Stimulated activated naive CD4-positive, alpha-beta T cell (primary cell): ENCODE measurements around the gene TDP2.

Source experiments
- DNase-seq, 6 experiments: peaks; one replicate each; lab custom pipeline; 2025; lab: John Stamatoyannopoulos, UW

Gene TDP2, protein sequence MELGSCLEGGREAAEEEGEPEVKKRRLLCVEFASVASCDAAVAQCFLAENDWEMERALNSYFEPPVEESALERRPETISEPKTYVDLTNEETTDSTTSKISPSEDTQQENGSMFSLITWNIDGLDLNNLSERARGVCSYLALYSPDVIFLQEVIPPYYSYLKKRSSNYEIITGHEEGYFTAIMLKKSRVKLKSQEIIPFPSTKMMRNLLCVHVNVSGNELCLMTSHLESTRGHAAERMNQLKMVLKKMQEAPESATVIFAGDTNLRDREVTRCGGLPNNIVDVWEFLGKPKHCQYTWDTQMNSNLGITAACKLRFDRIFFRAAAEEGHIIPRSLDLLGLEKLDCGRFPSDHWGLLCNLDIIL

DNA sequence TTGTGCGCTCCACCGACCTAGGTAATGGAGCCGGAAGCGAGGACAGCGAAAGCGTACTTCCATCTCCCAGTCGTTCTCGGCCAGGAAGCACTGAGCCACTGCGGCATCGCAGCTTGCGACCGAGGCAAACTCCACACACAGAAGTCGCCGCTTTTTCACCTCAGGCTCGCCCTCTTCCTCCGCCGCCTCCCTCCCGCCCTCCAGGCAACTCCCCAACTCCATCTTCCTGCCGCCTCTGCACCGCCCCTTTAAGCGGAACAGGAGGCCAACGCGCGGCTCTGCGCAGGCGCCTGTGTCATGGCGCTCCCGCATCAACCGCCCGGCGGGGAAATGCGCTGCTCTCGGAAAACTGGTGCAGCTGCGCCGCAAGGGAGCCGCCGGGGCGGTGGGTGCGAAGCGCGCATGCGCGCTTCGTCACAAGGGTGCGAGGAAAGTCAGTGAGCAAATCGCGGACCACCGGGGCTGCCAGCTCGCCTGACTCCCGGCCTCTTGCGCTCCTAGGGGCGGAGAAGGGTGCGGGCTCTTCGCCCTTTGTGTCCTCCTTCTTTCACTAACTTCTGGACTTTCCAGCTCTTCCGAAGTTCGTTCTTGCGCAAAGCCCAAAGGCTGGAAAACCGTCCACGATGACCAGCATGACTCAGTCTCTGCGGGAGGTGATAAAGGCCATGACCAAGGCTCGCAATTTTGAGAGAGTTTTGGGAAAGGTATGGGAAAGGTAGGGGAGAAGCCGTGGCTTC, at the start of gene TDP2, which contains the start of gene ACOT13:
Gene TDP2, minus strand, starts transcription at position 259 of the 737 bp plus-strand sequence. Its CDS starts 37 bp downstream, at position 222.
Gene ACOT13, plus strand, starts transcription at position 437 of the 737 bp plus-strand sequence. Its CDS starts 187 bp downstream, at position 624.
- peak; percentile 91 to 97 (median 96) for DNase-seq

DNA sequence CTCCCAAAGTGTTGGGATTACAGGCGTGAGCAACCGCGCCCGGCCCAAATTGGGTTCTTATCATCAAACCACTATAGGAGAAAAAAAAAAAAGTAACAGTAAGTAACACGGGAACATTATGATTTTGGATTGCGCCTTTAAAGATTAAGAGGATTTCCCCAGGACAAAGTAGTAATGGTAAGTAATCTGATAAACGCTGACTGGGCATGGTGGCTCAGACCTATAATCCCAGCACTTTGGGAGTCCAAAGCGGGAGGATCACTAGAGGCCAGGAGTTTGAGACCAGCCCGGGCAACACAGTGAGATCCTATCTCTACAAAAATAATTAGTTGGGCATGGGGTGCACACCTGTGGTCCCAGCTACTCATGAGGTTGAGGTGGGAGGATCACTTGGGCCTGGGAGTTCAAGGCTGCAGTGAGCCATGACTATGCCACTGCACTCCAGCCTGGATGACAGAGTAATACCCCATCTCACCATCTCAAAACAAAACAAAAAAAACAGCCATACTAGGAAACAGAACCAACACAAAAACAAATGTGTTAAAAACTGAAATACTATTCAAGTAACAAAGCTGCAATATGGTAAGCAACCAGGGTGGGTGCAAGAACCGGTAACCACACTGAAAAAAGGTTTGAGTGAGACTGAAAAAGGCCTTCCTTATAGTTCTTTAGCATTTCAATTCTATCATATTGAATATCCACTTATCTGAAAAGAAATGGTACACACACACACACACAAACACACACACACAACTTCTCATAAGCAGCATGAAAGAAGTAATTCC, 44.0 kb upstream of the TDP2 start:
- DNase-seq, result no peak

DNA sequence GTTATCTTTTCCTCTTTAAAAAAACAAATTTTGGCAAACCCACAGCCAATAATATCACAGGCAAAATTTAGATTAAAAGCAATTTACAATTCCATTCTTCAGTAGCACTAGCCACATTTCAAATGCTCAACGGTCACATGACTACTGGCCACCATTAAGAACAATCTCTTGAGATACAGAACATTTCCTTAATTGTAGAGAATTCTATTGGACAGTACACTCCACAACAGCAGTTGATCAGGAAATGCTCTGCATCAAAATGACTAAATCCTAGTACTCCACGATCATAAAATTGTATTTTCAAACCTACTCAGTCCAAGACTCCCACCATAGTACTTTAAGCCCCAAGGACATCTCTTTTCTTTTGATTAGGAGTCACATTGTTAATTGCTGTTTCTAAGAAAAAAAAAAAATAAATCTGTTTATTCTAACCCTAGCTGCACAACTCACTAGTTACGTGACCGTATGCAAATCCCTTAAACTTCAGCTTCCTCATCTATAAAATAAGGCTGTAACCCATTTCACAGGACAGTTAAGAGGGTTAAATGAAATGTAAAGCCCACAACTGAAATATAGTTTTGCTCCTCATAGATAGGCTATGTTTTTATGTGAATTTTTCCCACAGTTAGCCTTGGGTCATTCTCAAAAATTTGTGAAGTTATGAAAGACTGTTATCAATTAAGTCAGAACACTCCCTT, 42.5 kb upstream of the TDP2 start:
- DNase-seq, result no peak

DNA sequence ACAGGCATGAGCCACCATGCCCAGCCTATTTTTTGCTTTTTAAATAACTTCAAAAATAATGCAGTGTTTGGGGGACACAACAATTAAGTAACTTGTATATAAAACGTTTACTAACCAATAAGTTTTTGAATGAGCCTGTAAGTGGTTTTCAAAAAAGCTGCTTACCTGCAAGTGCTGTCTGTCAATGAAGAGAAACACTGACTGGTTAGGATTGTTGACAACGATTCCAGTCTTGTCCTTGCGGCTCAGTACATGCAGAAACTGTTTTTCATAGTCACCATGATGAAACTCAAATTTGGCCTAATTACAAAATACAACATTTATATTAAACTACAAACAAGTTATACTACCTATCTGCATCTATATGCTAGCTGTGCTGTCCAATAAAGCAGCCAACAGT, 41.9 kb upstream of the TDP2 start:
- DNase-seq, result no peak

DNA sequence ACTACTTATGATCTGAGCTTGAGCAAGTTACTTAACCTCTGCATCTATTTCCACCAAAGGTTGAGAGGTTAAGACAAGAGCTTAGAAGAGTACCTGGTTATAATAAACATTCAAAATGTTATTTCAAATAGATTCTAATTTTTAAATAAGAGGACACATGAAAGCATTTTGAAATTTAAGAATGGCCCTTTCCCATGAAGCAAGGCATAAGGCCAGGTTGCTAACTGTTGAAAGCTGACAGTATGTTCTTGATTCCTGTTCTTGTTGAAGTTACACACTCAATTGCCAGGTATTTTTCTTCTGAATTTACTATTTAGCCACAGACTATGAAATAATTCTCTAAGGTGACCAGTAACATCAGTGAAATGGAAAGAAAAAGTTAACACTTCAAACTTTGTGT, 37.8 kb upstream of the TDP2 start:
- DNase-seq, result no peak

DNA sequence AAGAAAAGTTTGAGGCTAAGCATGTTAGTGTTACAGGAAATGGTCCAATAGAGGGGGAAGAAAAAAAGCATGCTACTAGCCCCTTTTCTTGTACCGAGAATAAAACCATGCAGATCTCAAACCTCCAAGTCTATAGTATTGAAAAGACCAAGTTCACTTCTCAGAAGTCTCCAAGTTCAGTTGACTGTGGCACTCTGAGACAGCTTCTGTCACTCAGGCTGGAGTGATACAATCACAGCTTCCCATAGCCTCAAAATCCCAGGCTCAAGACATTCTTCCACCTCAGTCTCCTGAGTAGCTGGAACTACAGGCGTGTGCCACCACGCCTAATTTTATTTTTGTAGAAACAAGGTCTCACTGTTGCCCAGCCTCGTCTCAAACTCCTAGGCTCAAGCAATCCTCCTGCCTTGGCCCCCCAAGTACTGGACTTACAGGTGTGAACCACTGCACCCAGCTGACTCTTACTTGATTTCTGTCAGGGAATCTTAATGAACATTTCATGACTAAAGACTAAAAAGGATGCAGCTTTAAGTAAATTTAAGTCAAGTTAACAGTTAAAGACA, 36.1 kb upstream of the TDP2 start:
- DNase-seq, result no peak

DNA sequence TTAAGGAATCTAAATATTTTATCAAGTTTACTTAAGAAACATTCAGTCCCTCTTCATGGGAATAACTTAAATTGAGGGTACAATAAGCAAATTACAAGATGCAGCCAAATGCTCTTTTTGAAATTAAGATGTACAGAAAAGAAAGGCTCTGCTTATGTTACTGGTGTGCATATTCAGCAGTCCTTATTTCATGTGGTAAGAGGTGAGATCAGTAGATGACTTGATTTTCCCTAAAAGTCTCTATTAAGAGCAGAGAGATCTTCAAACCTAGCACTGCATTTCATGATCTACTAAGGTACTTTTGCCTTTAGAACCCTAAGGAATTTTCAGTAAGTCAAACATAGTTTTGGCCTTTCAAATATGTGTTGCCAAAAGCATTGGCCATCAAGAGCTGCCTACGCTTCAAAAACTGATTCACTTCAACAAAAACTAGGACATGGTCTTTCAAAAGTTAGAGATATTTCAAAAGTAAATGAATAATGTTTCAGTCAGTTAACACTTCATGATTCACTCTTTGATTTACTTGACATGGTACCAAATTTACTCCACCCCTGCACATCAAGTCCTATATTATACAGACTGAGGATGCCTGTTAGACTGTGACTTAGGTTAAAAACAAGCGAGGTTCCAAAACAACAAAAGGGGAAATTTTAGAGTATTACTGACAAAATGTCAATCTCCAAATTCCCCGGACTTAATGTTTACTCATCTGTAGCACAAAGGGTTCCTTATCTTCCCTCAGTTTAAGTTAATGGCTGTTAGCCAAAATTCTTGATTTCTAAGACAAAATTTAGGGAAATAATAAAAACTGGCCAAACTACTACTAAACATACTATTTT, 33.0 kb upstream of the TDP2 start:
- DNase-seq, result no peak

DNA sequence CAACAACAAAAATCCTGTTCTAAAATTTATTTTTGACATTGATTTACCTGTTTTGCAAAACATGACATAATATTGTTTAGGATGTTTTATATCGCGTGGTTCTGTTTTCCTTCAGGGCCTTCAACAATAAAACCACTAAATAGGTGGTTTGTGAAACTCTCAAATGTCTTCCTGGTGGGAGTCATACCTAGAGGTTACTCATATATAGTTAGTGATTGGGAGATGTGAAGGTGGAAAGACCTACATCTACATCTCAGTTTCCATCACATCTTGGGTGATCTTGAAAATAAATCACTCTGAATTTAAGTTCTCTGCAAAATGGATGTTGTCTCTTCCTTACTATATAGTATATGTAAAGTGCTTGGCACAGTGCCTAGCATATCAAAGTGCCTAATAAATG, 29.4 kb upstream of the TDP2 start:
- no peak for DNase-seq

DNA sequence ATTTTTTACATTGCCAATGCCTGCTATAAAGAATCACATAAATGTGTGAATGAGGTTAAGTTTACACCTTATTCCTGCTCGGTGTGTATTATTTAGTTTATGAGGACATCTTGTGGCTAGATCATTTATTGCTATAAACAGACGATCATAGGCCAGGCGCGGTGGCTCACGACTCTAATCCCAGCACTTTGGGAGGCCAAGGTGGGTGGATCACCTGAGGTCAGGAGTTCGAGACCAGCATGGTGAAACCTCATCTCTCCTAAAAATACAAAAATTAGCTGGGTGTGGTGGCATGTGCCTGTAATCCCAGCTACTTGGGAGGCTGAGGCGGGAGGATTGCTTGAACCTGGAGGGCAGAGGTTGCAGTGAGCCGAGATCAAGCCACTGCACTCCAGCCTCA, 28.9 kb upstream of the TDP2 start:
- DNase-seq, result peak; percentile 12 to 67 (median 17)

DNA sequence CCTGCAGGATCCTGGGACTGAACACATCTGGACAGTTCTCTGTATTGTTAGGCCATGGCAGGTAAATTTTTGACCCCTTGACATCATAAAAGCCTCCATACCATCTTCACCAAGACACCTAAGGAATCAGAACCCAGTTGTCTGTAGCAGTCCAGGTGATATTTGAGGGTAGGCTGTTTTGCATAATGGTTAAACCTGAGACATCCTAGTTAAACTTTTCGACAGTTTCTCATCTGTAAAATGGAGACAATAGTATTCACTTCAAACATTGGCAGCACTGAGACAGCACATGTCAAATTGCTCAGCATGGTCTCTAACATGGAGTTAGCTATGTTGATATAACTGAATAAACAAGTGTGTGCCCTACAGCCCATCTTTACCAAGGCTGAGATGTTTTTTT, 27.5 kb upstream of the TDP2 start:
- DNase-seq, result no peak

DNA sequence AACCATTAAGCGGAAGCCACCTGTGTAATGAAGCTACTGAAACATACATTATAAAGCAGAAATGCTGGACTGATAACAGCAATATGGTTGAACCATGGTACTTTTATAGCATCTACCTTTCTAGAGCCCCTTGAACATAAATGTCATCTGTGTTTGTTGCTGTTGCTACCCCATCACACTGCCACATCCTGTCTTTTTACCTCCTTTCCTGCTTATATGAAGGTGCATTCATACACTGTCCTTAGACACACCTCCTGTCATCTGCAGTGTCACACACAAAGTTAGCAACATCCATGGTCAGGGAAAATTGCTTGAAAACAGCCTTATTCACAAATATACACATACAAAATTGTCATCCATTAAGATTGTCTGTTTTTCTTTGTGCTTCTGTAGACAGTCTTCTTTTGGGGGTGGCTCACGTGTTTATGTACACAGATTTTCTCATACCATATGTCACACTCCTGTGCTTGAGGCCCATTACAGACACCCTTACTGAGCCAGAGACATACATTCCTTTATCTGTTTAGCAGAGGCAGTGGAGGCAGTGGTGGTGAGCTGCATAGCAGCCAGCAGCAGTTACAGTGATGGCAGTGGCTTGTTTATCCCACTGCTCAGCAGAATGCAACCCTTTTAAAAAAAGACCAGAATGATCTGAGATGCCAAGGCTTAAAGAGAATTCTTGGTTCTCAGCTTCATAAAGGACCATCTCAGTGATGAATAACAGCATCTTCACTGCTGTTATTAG, 26.3 kb upstream of the TDP2 start:
- DNase-seq, result peak in 2 of 6 experiments; percentile 1 to 9

DNA sequence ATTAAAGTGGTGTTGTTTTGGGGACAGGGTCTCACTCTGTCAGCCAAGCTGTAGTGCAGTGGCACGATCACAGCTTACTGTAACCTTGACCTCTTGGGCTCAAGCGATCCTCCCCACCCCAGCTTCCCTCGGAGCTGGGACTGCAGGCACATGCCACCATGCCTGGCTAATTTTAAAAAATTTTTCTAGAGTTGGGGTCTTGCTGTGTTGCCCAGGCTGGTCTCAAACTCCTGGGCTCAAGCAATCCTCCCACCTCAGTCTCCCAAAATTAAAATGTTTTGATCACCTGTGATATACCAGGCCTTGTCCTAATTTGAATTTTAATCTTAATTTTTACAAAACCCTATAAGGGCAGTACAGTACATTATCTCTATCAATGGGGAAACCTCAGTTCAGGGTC, 25.7 kb upstream of the TDP2 start:
- DNase-seq, result no peak

DNA sequence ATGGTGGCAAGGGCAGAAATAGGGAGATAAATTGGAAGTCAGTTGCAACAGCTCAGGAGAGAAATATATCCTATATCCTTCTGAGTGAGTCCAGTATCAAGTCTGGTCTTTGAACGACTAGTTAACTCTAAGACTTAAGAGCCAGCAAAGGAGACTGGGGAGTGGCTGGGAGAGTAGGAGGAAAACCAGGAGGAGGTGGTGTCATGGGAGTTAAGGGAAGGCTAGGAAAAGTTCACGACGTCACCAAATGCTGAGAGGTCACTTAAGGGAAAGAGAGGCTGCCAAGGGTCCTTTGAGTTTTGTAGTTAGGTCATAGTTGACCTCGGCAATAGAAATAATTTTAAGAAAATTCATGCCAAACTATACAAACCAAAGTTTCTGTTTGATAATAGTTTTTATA, 25.3 kb upstream of the TDP2 start:
- no peak for DNase-seq

DNA sequence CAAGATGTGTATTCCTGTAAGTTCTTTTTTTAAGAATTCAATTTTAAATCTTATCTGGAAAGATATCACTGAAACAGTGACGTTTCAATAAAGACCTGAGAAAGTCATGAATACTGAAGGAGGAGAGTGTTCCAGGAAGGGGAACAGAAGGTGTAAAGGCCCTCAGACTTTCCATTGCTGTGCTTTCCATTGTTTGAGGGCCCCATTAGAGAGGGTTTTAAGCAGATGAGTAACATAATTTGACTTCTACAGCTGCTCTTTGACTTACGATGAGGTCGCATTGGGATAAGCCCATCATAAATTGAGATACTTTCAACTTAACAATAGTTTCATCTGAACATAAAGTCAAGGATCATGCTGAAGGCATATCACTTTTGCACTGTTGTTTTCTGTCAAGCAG, 24.9 kb upstream of the TDP2 start:
- DNase-seq, result no peak

DNA sequence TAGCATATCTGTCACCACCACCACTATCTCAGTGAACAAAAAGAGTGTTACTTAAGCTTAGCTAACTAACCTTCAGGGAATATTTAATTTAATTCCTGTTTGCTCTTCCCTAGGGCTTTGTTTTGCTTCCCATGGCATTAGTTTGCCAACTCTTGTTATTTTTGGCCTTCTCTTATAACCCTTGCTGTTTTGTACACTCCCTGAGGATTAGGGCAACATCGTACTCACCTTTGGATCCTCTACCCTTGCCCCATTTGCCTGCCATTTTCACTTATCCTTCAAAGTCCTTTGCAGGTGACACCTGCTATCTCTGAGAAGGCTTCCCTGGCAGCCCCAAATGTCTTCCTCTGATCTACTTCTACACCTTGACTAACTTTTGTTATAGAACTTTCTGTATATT, 23.9 kb upstream of the TDP2 start:
- no peak for DNase-seq

DNA sequence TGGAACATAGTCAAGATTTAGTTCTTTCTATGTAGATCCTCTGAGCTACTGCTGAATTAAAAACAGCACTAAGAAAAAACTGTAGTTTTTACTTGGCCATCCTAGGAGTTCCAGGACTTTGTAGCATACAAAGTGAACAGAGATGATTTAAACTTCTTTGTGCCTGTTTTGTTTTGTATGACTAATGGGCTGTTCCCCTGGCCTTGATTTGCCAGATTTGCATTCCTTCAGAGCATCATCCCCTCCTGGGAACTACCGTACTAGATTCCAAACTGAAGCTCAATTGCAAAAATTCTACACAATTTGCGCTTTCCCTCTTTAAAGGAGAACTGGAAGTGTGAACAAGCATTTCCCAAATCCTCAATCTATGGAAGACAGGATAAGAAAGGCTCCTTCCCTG, 23.3 kb upstream of the TDP2 start:
- DNase-seq, result no peak

DNA sequence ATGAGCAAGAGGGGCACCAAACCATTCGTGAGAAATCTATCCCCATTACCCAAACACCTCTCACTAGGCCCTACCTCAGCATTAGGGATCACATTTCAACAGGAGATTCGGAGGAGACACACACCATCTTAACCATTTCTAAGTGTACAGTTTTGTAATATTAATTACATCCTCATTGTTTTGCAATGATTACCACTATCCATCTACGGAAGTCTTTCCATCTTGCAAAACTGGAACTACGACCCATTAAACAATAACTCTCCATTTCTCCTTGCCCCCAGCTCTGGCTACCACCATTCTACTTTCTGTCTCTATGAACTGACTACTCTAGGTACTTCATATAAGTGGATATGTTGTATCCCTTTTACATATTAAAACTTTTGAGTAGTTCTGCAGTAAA, 20.2 kb upstream of the TDP2 start:
- no peak for DNase-seq

DNA sequence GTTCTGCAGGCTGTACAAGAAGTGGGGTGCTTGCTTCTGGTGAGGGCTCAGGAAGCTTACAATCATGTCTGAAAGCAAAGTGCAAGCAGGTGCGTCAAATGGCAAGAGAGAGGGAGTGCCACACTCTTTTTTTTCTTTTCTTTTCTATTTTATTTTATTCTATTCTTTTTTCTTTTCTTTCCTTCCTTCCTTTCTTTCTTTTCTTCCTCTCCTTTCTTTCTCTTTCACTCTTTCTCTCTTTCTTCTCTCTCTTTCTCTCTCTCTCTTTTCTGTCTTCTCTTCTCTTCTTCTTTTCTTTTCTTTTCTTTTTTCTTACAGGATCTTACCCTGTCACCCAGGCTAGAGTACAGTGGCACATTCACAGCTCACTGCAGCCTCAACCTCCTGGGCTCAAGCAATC, 19.7 kb upstream of the TDP2 start:
- no peak for DNase-seq

DNA sequence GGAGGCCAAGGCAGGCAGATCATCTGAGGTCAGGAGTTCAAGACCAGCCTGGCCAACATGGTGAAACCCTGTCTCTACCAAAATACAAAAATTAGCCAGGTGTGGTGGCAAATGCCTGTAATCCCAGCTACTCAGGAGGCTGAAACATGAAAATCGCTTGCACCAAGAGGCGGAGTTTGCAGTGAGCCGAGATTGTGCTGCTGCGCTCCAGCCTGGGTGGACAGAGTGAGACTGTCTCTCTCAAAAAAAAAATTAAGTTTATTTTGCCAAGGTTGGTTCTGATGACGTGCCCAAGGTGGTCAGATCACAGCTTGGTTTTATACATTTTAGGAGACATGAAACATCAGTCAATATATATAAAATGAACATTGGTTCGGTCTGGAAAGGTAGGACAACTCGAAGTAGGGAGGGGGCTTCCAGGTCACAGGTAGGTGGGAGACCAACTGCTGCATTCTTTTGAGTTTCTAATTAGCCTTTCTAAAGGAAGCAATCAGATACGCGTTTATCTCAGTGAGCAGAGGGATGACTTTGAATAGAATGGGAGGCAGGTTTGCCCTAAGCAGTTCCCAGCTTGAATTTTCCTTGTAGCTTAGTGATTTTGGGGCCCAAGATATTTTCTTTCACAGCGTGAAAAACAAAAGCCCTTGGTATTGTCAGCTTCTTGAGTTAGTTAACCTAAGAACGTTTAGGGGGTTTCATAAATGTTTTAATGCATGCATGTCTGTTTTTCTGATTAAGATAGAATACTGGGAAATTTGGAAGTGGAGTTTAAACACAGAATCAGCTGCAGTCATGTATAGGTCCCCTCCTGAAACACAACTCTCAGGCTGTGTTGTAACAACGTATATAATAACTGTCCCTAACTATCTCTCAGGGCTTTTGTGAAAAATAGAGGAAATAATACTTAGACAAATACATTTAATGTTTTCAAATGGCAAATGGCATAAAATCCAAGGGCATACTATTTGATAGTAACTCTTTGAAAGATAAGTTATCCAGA, 16.9 kb upstream of the TDP2 start:
- DNase-seq, result no peak
